NB4 (cell line): ENCODE results near the gene TEX13A.

Experiments
- DNase-seq: peaks from one replicate; pipeline ENCODE4 v3.0.0; 2010; ENCODE audit warnings: low read depth
- H3K4me3 ChIP-seq: one replicate; pipeline ENCODE4 v1.5.1; 2011; ENCODE audit warnings: mild to moderate bottlenecking, low read depth, low read length, moderate library complexity
- CTCF ChIP-seq: IDR thresholded peaks from one replicate; pipeline ENCODE4 v1.5.1; 2012; ENCODE audit warnings: low read depth, low read length
- MYC ChIP-seq: IDR thresholded peaks from 2 replicates; pipeline ENCODE4 v1.6.1; 2011; ENCODE audit warnings: low read depth, low read length
- POLR2A ChIP-seq: IDR thresholded peaks from 2 replicates; pipeline ENCODE4 v1.6.1; 2011; ENCODE audit warnings: mild to moderate bottlenecking; ENCODE audit not compliant: insufficient read length; ENCODE audit errors: extremely low read depth
- TF ChIP-seq, protein P1 (sequence below): IDR thresholded peaks from 2 replicates; pipeline ENCODE4 v1.6.1; 2011; ENCODE audit warnings: low read depth, low read length

TEX13A gene

GRCh38 chrX:105210258-105210657 is 10.2 kb downstream of the TEX13A start:
- no peak for TF ChIP-seq POLR2A
- TF ChIP-seq CTCF = no peak
- TF ChIP-seq MYC = no peak
- TF ChIP-seq, protein P1, sequence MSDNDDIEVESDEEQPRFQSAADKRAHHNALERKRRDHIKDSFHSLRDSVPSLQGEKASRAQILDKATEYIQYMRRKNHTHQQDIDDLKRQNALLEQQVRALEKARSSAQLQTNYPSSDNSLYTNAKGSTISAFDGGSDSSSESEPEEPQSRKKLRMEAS = no peak
- H3K4me3 ChIP-seq = no peak overlapping the region
- DNase-seq = no peak

DNA sequence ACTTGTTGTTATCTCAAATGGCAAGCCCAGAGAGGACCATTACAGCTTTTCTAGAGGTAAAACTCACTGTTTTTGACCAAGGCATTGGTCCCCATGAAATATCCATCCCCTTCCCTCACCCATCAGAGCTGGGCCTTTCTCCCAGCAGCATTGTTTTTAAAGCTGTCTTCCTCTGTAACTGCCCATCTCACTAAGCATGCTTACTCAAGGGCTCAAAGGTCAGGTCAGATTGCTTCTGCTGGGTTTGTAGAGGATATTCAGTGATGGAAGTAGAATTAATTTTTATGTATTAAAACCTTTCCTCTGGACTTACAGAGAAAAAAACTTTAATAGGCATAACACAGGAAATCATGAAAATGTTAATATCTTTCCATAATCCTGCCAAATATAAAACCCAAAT is 11.1 kb downstream of the TEX13A start:
- TF ChIP-seq MYC (no peak), POLR2A (no peak), CTCF (no peak)
- TF ChIP-seq, protein P1 = no peak
- no peak for DNase-seq
- no peak overlapping the region for H3K4me3 ChIP-seq

- TF ChIP-seq CTCF (peak; percentile 21), POLR2A (no peak)
- peak; percentile 3 for DNase-seq
Measured at GRCh38 chrX:105191878-105192277, 28.6 kb downstream of the TEX13A start.

DNA sequence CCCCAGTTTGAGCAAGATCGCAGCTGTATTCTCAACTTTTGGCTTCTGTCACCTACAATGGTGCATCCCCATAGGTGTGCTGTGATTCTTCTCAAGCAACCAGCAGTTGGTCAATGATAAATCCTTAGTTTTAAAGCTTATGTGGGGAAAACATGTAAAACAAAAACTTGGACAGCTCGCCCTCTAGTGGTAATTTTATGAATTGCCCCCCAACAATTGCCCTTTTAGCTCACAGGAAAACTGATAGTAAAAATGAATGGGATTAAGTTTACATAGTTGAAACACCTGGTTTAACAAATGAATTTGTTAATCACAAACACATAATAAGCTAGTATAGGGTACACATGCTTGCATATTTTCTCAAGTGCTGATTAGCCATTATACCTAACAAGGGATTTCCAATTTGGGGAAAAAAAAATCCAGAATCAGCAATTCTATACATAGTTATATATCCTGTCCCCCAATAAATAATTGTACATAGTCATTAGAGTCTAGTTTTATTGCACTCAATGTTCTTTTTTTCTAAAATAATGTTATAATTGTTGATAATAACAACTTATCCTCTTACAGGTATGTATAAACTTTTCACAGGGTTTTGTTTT is 30.1 kb downstream of the TEX13A start:
- H3K4me3 ChIP-seq = no peak overlapping the region
- DNase-seq = peak; percentile 30
- TF ChIP-seq, protein P1 = no peak
- peak; percentile 51 for TF ChIP-seq CTCF

More at GRCh38 chrX:105191878-105192277, 28.6 kb downstream of the TEX13A start:
- no peak overlapping the region for H3K4me3 ChIP-seq

GRCh38 chrX:105189093-105189492 is 31.4 kb downstream of the TEX13A start:
- DNase-seq = no peak
- TF ChIP-seq, protein P1 = no peak
- no peak for TF ChIP-seq MYC
- no peak for TF ChIP-seq CTCF
- no peak for TF ChIP-seq POLR2A
- no peak overlapping the region for H3K4me3 ChIP-seq

DNA sequence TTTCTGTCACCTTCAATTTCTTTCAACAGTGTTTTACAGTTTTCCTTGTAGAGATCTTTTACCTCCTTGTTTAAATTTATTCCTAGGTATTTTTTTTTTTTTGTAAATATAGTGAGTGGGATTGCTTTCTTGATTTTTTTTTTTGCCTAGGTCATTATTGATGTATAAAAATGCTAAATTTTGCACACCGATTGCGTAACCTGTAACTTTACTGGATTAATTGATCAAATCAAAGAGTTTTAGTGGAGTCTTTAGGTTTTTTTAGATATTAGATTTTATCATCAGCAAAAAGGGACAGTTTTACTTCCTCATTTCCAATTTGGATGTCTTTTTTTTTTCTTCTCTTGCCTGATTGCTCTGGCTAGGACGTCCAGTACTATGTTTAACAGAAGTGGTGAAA is 40.9 kb downstream of the TEX13A start:
- no peak overlapping the region for H3K4me3 ChIP-seq
- no peak for DNase-seq
- TF ChIP-seq, protein P1 = no peak
- TF ChIP-seq CTCF (no peak), MYC (no peak), POLR2A (no peak)
